Keratinocyte (primary cell): ENCODE results near the gene IGF1R. TPM values are rescaled to one million over a fixed set of nuclear protein-coding genes. Genes with fewer than 3 reads are reported as not detected.

Experiments
- DNase-seq: peaks from one replicate; pipeline ENCODE4 v3.0.0-alpha.2; 2011; ENCODE audit warnings: low read depth, missing footprints, low spot score
- FAIRE-seq: peaks from 2 replicates; lab custom pipeline; 2011; peaks lifted over from hg19 to GRCh38; lab: Jason Lieb, UNC
- H2AFZ ChIP-seq: 2 replicates; pipeline ENCODE4 v1.6.0; 2012; ENCODE audit warnings: low read length, control low read depth, inconsistent platforms; ENCODE audit not compliant: control insufficient read depth
- H3K27ac ChIP-seq: 2 replicates; pipeline ENCODE4 v1.5.1; 2011; ENCODE audit warnings: low read length; ENCODE audit not compliant: control insufficient read depth, insufficient read depth
- H3K27me3 ChIP-seq: 3 replicates; pipeline ENCODE4 v1.6.0; 2011; ENCODE audit warnings: low read length; ENCODE audit not compliant: control insufficient read depth, insufficient read depth; ENCODE audit errors: extremely low read depth
- H3K36me3 ChIP-seq, 2 experiments: 2 replicates in 1 of 2; 3 replicates in 1 of 2; pipeline ENCODE4 v1.5.1; 2011; ENCODE audit warnings: low read length in 2 of 2, mild to moderate bottlenecking in 1 of 2; ENCODE audit not compliant: control insufficient read depth in 2 of 2, insufficient read depth in 2 of 2; ENCODE audit errors: extremely low read depth in 1 of 2
- H3K4me1 ChIP-seq: 3 replicates; pipeline ENCODE4 v1.5.1; 2011; ENCODE audit warnings: low read length; ENCODE audit not compliant: control insufficient read depth, insufficient read depth; ENCODE audit errors: extremely low read depth
- H3K4me2 ChIP-seq: 3 replicates; pipeline ENCODE4 v1.6.0; 2011; ENCODE audit warnings: low read depth, low read length; ENCODE audit not compliant: control insufficient read depth, insufficient read depth; ENCODE audit errors: extremely low read depth
- H3K4me3 ChIP-seq, 3 experiments: fragments of 200-600 bp in 1 of 3; sonication (generic) in 1 of 3; 2 replicates in 2 of 3; 3 replicates in 1 of 3; pipeline ENCODE4 v1.5.1; 2011 to 2016; ENCODE audit warnings: low read length in 3 of 3, mild to moderate bottlenecking in 3 of 3, control low read depth in 2 of 3, inconsistent platforms in 1 of 3, low read depth in 1 of 3, mixed read lengths in 1 of 3, mixed run types in 1 of 3, moderate library complexity in 1 of 3; ENCODE audit not compliant: control insufficient read depth in 2 of 3, insufficient read depth in 2 of 3; ENCODE audit errors: extremely low read depth in 1 of 3
- H3K79me2 ChIP-seq: 2 replicates; pipeline ENCODE4 v1.6.0; 2012; ENCODE audit warnings: low read length; ENCODE audit not compliant: control insufficient read depth, insufficient read depth
- H3K9ac ChIP-seq: 3 replicates; pipeline ENCODE4 v1.6.0; 2011; ENCODE audit warnings: low read length; ENCODE audit not compliant: control insufficient read depth, insufficient read depth; ENCODE audit errors: extremely low read depth
- H3K9me1 ChIP-seq: 3 replicates; pipeline ENCODE4 v1.6.0; 2011; ENCODE audit warnings: low read length; ENCODE audit not compliant: control insufficient read depth, insufficient read depth; ENCODE audit errors: extremely low read depth
- H3K9me3 ChIP-seq: 2 replicates; pipeline ENCODE4 v1.5.1; 2012; ENCODE audit warnings: low read depth, low read length; ENCODE audit not compliant: control insufficient read depth
- H4K20me1 ChIP-seq: 3 replicates; pipeline ENCODE4 v1.6.0; 2011; ENCODE audit warnings: low read length; ENCODE audit not compliant: control insufficient read depth, insufficient read depth; ENCODE audit errors: extremely low read depth
- CTCF ChIP-seq, 3 experiments: IDR thresholded peaks in 1 of 3; conservative IDR thresholded peaks in 1 of 3; optimal IDR thresholded peaks in 1 of 3; 2 replicates in 2 of 3; 3 replicates in 1 of 3; pipeline versions ENCODE3 to v1.5.1; 2011; ENCODE audit warnings: low read length in 3 of 3, mild to moderate bottlenecking in 3 of 3, moderate library complexity in 2 of 3, control low read depth in 1 of 3, inconsistent platforms in 1 of 3; ENCODE audit not compliant: insufficient read depth in 2 of 3; ENCODE audit errors: extremely low read depth in 1 of 3
- EZH2 ChIP-seq: IDR thresholded peaks from one replicate; pipeline ENCODE4 v1.6.1; 2012; ENCODE audit warnings: inconsistent platforms, mild to moderate bottlenecking, low read length, moderate library complexity
- dilution Hi-C: fragments of 300-500 bp; cut with MboI; formaldehyde crosslinking; loops from one replicate; pipeline ENCODE4 v1.7.0; 2020; ENCODE audit warnings: low sequenced_read_pairs; ENCODE audit not compliant: extremely low pct_ligation_motif_present
- polyA plus RNA-seq, 5 experiments: library from polyadenylated mRNA; depleted of rRNA in 3 of 5; stranded (reverse) in 3 of 5; stranded (forward) in 1 of 5; unstranded in 1 of 5; fragments of >200 nt; gene quantifications; 1 replicate in 1 of 5; 2 replicates in 3 of 5; 3 replicates in 1 of 5; pipeline versions ENCODE4 v1.2.1 to v1.2.3, GENCODE V29; 2011 to 2012; ENCODE audit warnings: missing spikeins in 2 of 5, low read depth in 1 of 5, low replicate concordance in 1 of 5

Gene IGF1R
- polyA plus RNA-seq, 1 donor (not counting 4 experiments of a cell fraction or from before 2014, with no cell fraction given), result 14.5 TPM

- dilution Hi-C loops, result no loop called here
- no peak for DNase-seq
- H3K9me3 ChIP-seq, result no peaks in the 10 kb centered on the region
- no peak overlapping the region for H3K9ac ChIP-seq
- TF ChIP-seq CTCF (optimal IDR thresholded peaks at IDR 0.05 in 1 of 3, IDR thresholded peaks at IDR 0.05 in 1 of 3, conservative IDR thresholded peaks at IDR 0.05 in 1 of 3; ENCODE audit: extremely low read depth in 1 of 3, insufficient read depth in 2 of 3, low read length in 3 of 3) (no peak), EZH2 (no peak)
- no peak for FAIRE-seq
- peaks cover 2% of the 10 kb centered on the region for H3K9me1 ChIP-seq
- H3K79me2 ChIP-seq, result peaks cover 93% of the 10 kb centered on the region
- no peak overlapping the region for H3K27ac ChIP-seq
- no peak overlapping the region for H2AFZ ChIP-seq
- H3K27me3 ChIP-seq, result no peaks in the 10 kb centered on the region
- H4K20me1 ChIP-seq, result peaks cover 8% of the 10 kb centered on the region
- H3K36me3 ChIP-seq, result no peaks in the 10 kb centered on the region
- H3K4me3 ChIP-seq, result no peak overlapping the region
- H3K4me1 ChIP-seq, result peaks cover 13% of the 10 kb centered on the region
- no peak overlapping the region for H3K4me2 ChIP-seq
Observed at GRCh38 chr15:98786717-98787116, 138.4 kb downstream of the IGF1R start.

DNA sequence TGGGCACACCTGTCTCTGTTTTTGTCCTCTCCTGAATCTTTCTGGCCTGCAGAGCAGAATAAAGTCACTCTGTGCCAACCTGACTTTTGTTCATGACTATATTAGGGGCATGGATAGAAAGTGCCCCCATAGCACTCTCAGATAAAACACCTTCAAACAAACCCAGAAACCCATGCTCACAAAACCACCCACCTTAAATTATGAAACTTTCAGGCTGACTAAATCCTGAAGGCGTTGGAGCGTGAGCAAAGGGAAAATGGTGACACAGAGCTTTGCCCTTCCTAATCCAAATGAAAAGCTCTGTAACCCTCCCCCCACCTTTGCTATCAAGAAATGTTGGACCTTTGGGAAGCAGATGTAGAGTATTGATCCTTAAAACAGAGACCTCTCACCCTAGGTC lies 138.9 kb downstream of the IGF1R start:
- H3K4me1 ChIP-seq, result peaks cover 13% of the 10 kb centered on the region
- H3K36me3 ChIP-seq, result no peaks in the 10 kb centered on the region
- H3K79me2 ChIP-seq, result peaks cover 94% of the 10 kb centered on the region
- no peak overlapping the region for H3K4me2 ChIP-seq
- FAIRE-seq (no peak), DNase-seq (no peak)
- dilution Hi-C loops, result no loop called here
- no peak overlapping the region for H3K9ac ChIP-seq
- no peak overlapping the region for H3K27ac ChIP-seq
- H2AFZ ChIP-seq, result no peak overlapping the region
- H3K27me3 ChIP-seq, result no peaks in the 10 kb centered on the region
- H3K4me3 ChIP-seq, result no peak overlapping the region
- H3K9me1 ChIP-seq, result peaks cover 2% of the 10 kb centered on the region
- H4K20me1 ChIP-seq, result peaks cover 8% of the 10 kb centered on the region
- H3K9me3 ChIP-seq, result no peaks in the 10 kb centered on the region
- no peak for TF ChIP-seq EZH2
- no peak for TF ChIP-seq CTCF (optimal IDR thresholded peaks at IDR 0.05 in 1 of 3, IDR thresholded peaks at IDR 0.05 in 1 of 3, conservative IDR thresholded peaks at IDR 0.05 in 1 of 3; ENCODE audit: extremely low read depth in 1 of 3, insufficient read depth in 2 of 3, low read length in 3 of 3)
